Mammary epithelial cell (primary cell): Measurements from ENCODE around the gene TXN.

Source experiments
- CTCF ChIP-seq, 2 donors: IDR thresholded peaks in 1 of 2; conservative IDR thresholded peaks in 1 of 2; 2 replicates each; pipeline ENCODE4 v1.5.1; 2011 to 2012; ENCODE audit warnings: inconsistent platforms in 2 of 2, low read length in 2 of 2, mild to moderate bottlenecking in 2 of 2, control low read depth in 1 of 2, low read depth in 1 of 2; ENCODE audit not compliant: insufficient read depth in 1 of 2; ENCODE audit errors: extremely low read depth in 1 of 2
- EZH2 ChIP-seq: IDR thresholded peaks from 2 replicates; pipeline ENCODE4 v1.6.1; 2012; ENCODE audit warnings: low read length, inconsistent platforms, borderline replicate concordance

GRCh38 chr9:110258690-110259091 is 2.4 kb upstream of the TXN start:
- TF ChIP-seq CTCF (conservative IDR thresholded peaks at IDR 0.05 in 1 of 2, IDR thresholded peaks at IDR 0.05 in 1 of 2; ENCODE audit: extremely low read depth in 1 of 2, insufficient read depth in 1 of 2, low read depth in 1 of 2, low read length in 2 of 2) = no peak
- no peak for TF ChIP-seq EZH2
